Measurements from ENCODE around the gene EDARADD.
A peak's percentile ranks its signal among the peaks of the same experiment; 100 is the strongest.
"Not testable (repeated sequence)": the region's sequence is repeated elsewhere in the genome, so short reads cannot be mapped to it uniquely, and the experiment has no call there.

Gene EDARADD

GRCh38 chr1:236393681-236394481 lies at the start of gene EDARADD:
Gene EDARADD, plus strand, starts transcription at chr1:236394286. Its CDS starts 159 bp downstream, at chr1:236394445.
- no peak for DNase-seq

- no peak for DNase-seq
Measured at GRCh38 chr1:236345728-236346127, 48.4 kb upstream of the EDARADD start.

GRCh38 chr1:236348071-236348470 lies 46.0 kb upstream of the EDARADD start:
- DNase-seq, result no peak

- no peak for DNase-seq
Measured at GRCh38 chr1:236350308-236350707, 43.8 kb upstream of the EDARADD start.

GRCh38 chr1:236351875-236352573 lies 42.1 kb upstream of the EDARADD start:
- DNase-seq, result no peak

- DNase-seq, result not testable (repeated sequence)
Measured at GRCh38 chr1:236352747-236353146, 41.3 kb upstream of the EDARADD start.

GRCh38 chr1:236353813-236354212 lies 40.3 kb upstream of the EDARADD start:
- DNase-seq, result no peak

GRCh38 chr1:236354330-236355147 lies 39.5 kb upstream of the EDARADD start:
- DNase-seq, result no peak

- no peak for DNase-seq
Measured at GRCh38 chr1:236356141-236356540, 37.9 kb upstream of the EDARADD start.

GRCh38 chr1:236361909-236362590 lies 32.0 kb upstream of the EDARADD start:
- no peak for DNase-seq

- no peak for DNase-seq
Measured at GRCh38 chr1:236363237-236363636, 30.8 kb upstream of the EDARADD start.

GRCh38 chr1:236365999-236366570 lies 28.0 kb upstream of the EDARADD start:
- no peak for DNase-seq

- DNase-seq, result not testable (repeated sequence)
Measured at GRCh38 chr1:236366681-236367080, 27.4 kb upstream of the EDARADD start.

GRCh38 chr1:236370420-236370819 lies 23.7 kb upstream of the EDARADD start:
- peak; percentile 15 for DNase-seq

- DNase-seq, result no peak
Measured at GRCh38 chr1:236371083-236371482, 23.0 kb upstream of the EDARADD start.

- no peak for DNase-seq
Measured at GRCh38 chr1:236377832-236378535, 16.1 kb upstream of the EDARADD start.

GRCh38 chr1:236381565-236382158 lies 12.4 kb upstream of the EDARADD start:
- no peak for DNase-seq

- no peak for DNase-seq
Measured at GRCh38 chr1:236388332-236388731, 5.8 kb upstream of the EDARADD start.

GRCh38 chr1:236389253-236389652 lies 4.8 kb upstream of the EDARADD start:
- no peak for DNase-seq

GRCh38 chr1:236391008-236391407 lies 3.1 kb upstream of the EDARADD start:
- no peak for DNase-seq

- no peak for DNase-seq
Measured at GRCh38 chr1:236392182-236392581, 1.9 kb upstream of the EDARADD start.
